MV-4-11 (cell line): Measurements from ENCODE around the gene ATL1.
"Not testable (repeated sequence)": the region's sequence is repeated elsewhere in the genome, so short reads cannot be mapped to it uniquely, and the experiment has no call there.

Experiments used
- DNase-seq: peaks from one replicate; lab custom pipeline; 2025; lab: John Stamatoyannopoulos, UW

ATL1 gene

GRCh38 chr14:50602035-50602434, 42.1 kb downstream of the ATL1 start:
- no peak for DNase-seq

- no peak for DNase-seq
These were observed 43.6 kb downstream of the ATL1 start for GRCh38 chr14:50603565-50603964.

GRCh38 chr14:50605766-50606165, 45.8 kb downstream of the ATL1 start:
- DNase-seq = no peak

- no peak for DNase-seq
These were observed 46.5 kb downstream of the ATL1 start for GRCh38 chr14:50606468-50606867.

GRCh38 chr14:50607181-50607580, 47.2 kb downstream of the ATL1 start:
- no peak for DNase-seq

- no peak for DNase-seq
These were observed 47.8 kb downstream of the ATL1 start for GRCh38 chr14:50607761-50608160.

GRCh38 chr14:50608302-50608851, 48.4 kb downstream of the ATL1 start:
- DNase-seq = no peak

GRCh38 chr14:50610465-50610864, 50.5 kb downstream of the ATL1 start:
- no peak for DNase-seq

GRCh38 chr14:50612806-50613205, 52.9 kb downstream of the ATL1 start:
- DNase-seq = no peak

- no peak for DNase-seq
These were observed 55.1 kb downstream of the ATL1 start for GRCh38 chr14:50615056-50615455.

GRCh38 chr14:50615552-50615951, 55.6 kb downstream of the ATL1 start:
- no peak for DNase-seq

GRCh38 chr14:50616275-50616674, 56.3 kb downstream of the ATL1 start:
- DNase-seq = no peak

GRCh38 chr14:50619569-50620141, 59.7 kb downstream of the ATL1 start:
- peak; percentile 54 for DNase-seq

GRCh38 chr14:50620341-50620740, 60.4 kb downstream of the ATL1 start:
- DNase-seq = no peak

GRCh38 chr14:50622978-50623377, 63.0 kb downstream of the ATL1 start:
- DNase-seq = no peak

- DNase-seq = no peak
These were observed 64.5 kb downstream of the ATL1 start for GRCh38 chr14:50624447-50624846.

GRCh38 chr14:50624947-50625346, 65.0 kb downstream of the ATL1 start:
- DNase-seq = not testable (repeated sequence)

- DNase-seq = no peak
These were observed 71.5 kb downstream of the ATL1 start for GRCh38 chr14:50631408-50631821.

GRCh38 chr14:50633954-50634353, 74.0 kb downstream of the ATL1 start:
- no peak for DNase-seq

- DNase-seq = no peak
These were observed 75.2 kb downstream of the ATL1 start for GRCh38 chr14:50635141-50635540.

- no peak for DNase-seq
These were observed 87.3 kb downstream of the ATL1 start for GRCh38 chr14:50647282-50647681.

- DNase-seq = no peak
These were observed 87.8 kb downstream of the ATL1 start for GRCh38 chr14:50647753-50648152.

GRCh38 chr14:50649691-50650090, 89.7 kb downstream of the ATL1 start:
- DNase-seq = no peak

- DNase-seq = no peak
These were observed 96.8 kb downstream of the ATL1 start for GRCh38 chr14:50656776-50657175.
